Measurements from ENCODE around the gene KLHL17.

DNA sequence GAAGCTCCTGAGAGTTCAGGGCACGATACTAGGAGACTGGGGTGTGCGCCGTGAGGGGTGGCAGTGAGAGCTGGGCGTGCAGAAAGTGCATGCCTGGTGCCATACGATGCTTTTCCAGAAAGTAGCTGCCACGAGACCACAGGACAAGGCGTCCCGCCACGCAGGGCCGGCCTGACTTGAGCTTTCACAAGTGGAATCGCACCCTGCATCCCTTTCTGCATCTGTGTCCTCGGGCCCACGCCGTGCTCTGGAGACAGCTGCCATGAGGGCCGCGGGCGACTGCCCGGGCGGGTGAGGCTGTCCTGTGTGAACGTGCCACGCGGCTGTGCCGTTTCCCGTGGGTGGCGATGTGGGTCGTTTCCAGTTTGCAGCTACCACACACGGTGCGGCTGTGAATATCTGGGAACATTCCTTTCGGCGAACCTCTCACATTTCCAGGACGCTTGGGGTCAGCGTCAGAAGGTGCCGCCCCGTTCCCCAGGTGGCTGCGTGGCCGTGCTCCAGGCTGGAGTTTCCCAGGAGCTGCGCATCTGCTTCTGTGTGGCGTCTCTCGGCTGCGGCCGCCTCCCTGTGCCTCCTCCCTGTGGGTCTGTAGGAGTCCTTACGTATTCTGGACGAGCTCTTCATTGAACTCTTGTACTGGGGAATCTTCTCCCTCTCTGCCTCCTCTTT, 22.5 kb downstream of the KLHL17 start:
- TF ChIP-seq POLR2A (IDR thresholded peaks at IDR 0.05; ENCODE audit: low read length) (no peak), GATA1 (IDR thresholded peaks at IDR 0.05; ENCODE audit: low read depth, low read length) (no peak)

Measured in erythroblast (primary cell).